Putamen (tissue), 1 donor: Measurements from ENCODE around the gene NAV3.

Source experiments
- DNase-seq: peaks from one replicate; pipeline ENCODE4 v3.0.0-alpha.2; 2016; ENCODE audit warnings: low spot score

The NAV3 gene, protein sequence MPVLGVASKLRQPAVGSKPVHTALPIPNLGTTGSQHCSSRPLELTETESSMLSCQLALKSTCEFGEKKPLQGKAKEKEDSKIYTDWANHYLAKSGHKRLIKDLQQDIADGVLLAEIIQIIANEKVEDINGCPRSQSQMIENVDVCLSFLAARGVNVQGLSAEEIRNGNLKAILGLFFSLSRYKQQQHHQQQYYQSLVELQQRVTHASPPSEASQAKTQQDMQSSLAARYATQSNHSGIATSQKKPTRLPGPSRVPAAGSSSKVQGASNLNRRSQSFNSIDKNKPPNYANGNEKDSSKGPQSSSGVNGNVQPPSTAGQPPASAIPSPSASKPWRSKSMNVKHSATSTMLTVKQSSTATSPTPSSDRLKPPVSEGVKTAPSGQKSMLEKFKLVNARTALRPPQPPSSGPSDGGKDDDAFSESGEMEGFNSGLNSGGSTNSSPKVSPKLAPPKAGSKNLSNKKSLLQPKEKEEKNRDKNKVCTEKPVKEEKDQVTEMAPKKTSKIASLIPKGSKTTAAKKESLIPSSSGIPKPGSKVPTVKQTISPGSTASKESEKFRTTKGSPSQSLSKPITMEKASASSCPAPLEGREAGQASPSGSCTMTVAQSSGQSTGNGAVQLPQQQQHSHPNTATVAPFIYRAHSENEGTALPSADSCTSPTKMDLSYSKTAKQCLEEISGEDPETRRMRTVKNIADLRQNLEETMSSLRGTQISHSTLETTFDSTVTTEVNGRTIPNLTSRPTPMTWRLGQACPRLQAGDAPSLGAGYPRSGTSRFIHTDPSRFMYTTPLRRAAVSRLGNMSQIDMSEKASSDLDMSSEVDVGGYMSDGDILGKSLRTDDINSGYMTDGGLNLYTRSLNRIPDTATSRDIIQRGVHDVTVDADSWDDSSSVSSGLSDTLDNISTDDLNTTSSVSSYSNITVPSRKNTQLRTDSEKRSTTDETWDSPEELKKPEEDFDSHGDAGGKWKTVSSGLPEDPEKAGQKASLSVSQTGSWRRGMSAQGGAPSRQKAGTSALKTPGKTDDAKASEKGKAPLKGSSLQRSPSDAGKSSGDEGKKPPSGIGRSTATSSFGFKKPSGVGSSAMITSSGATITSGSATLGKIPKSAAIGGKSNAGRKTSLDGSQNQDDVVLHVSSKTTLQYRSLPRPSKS (N-terminal part only)

DNA sequence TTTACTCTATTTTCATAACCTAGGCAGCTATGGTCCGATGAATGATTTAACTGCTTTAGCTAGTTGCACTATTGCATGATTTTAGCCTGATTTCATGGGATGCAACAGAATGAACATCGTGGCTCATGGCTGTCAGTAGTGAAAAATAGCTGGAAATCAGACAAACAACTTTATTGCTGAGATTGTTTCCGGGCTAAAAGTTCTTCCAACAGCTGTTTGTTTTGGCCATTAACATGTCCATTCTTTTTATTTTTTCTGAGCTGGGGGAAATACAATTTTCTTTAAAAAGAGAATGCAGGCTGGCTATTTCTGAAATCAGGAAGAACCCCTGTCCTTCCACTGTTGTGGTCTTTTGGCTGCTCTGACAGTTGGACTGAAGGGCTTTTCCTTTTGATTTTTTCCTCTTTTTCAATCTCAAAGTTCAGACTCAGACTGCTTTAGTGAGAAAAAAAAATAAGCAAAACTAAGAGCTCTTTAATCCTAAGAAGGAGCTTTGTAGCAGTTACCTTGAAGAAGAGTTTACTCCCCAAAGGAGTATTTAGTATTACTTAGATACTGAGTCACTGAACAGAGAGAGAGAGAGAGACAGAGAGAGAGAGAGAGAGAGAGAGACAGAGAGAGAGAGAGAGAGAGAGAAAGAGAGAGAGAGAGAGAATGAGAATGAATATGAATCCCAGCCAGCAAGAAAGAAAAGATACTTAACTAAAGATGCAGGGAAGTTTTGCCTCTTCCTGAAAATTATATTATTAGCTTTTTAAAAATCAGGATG lies at the start of gene NAV3:
TSS of gene NAV3 (plus strand) at position 312 of the 769 bp plus-strand sequence. CDS start 568 bp downstream, outside the sequence.
- no peak for DNase-seq

DNA sequence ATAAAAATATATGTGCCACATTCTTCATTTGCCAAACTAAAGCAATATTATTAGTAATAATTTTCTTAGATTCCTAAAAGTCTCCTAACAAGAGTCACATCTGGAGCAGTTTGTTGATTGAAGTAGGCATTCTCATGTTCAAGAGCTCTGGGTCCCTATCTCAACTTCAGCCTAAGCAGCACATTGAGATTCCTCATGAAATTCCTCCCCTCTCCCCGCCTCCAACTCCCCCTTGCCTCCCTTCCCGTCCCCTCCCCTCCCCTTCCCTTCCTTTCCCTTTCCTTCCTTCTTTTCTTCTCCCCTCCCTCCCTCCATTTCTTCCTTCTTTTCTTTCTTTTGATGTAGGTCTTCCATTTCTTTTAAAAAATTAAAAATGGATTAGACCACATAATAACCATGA lies 48.7 kb upstream of the NAV3 start:
- no peak for DNase-seq

DNA sequence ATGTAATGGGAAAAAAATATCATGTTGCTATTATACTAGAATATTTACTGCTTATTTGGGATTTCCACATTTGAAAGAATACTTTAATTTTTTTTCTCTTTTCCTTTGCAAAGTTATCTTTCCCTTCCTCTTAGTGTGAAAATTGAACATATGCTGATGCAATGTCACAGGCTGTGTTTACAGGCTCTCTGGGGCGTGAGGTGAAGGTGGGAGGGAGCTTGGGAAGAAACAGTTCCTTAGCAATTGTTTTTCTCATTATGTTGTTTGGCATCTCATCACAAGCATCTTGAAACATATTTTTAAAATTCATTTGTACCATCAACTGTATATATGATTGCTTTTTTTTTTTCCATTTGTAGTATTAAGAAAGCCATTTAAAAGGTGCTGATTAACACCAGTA lies 47.9 kb upstream of the NAV3 start:
- no peak for DNase-seq

DNA sequence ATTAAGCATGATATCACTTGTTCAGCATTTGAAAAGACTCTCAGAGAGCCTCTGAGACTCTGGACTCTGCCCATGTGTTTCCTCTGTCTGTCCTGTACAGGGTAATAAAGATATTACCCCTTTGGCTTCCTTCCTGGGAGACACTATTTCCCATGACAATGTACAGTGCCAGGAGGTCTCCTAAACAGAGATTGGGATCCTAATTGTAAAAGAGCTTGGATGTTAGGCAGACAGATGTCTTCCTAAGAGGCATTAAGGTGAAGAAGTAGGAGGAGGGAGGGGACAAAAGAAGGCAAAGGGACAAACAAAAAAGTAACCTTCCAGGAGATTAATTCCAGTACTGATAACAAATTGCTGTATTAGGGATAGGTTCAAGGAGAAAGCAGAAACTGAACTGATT lies 45.5 kb upstream of the NAV3 start:
- DNase-seq: no peak

DNA sequence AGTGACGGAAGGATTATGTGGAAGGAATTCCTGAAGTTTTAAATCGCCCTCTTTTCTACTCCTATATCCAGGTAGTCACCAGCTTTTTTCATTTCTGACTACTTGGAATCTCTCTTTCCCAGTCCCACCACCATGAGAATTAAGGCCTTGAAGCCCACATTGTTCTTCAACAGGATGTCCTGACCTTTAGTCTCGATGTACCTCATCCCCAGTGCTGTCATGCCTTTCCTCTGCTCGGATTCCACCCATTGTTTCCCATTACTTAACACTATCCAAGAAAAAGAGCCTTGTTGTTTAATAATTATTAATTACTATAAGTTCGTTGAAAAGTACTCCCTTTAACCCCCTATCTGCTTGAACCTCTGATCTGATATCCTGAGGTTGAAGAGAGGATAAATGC lies 44.0 kb upstream of the NAV3 start:
- DNase-seq: no peak

DNA sequence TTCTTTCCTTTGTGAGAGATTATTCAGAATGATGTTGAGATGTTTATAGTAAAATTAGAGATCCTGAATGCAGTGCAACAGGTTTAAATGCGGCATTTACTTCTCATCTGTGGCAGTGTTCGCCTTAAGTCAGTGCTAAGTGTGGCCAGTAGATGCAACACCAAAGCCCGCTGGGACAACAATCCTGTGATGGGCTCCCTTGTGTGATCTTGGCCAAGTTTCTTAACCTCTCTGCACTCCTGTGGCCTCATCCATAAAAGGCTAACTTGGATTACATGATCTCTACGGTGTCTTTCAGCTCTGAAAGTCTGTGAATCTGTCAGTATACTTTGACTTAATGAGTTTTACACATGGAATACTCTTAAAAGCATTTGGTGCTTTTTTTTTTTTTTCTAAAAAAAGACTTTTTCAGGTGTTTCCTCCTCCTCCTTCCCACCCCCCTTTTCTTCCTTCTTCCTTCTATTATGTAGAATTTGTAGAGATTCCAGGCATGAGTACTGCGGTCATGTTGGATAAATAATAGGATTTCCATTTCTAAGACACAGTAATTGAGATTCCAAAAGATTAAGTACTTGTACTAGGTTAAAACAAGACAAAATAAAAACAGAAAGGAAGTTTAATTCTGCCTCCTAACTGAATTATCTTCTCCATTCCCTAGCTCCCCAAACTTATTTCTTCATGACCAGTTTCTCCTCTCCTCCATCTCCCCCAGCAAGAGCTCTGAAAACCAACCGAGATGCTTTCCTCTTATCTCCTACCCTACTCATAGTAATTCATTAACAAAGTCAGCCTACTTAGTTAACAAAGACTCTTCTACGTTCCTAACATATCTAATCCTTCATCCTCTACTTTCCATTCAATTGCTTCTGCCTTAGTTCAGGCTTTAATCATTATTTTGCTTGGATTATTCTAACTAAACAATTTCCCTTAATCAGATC lies 42.2 kb upstream of the NAV3 start:
- DNase-seq: no peak

DNA sequence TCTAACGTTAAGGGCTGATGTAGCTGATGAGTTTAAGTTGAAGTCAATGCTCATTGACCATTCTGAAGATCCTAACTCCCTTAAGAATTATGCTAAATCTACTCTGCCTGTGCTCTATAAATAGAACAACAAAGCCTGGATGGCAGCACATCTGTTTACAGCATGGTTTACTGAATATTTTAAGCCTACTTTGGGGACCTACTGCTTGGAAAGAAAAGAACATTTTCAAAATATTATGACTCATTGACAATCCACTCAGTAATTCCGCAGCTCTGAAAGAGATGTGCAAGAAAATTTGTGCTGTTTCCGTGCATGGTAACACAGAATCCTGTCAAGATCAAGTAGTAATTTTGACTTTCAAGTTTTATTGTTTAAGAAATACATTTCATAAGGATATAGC lies 35.0 kb upstream of the NAV3 start:
- peak; percentile 8 for DNase-seq

DNA sequence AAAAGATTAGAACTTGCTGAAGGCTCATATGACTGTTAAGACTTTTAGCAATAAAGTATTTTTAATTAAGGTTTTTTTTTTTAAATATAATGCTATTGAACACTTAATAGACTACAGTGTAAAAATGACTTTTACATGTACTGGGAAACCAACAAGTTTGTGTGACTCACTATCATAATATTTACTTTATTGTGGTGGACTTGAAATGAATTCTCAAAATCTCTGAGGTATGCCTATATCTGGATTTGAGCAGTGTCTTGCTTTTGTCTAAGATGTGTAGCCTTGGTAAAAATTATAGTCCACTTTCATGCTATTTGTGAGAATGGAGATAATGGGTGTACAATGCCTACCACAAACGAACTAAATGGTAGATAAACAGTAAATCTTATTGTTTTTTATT lies 33.9 kb upstream of the NAV3 start:
- no peak for DNase-seq

DNA sequence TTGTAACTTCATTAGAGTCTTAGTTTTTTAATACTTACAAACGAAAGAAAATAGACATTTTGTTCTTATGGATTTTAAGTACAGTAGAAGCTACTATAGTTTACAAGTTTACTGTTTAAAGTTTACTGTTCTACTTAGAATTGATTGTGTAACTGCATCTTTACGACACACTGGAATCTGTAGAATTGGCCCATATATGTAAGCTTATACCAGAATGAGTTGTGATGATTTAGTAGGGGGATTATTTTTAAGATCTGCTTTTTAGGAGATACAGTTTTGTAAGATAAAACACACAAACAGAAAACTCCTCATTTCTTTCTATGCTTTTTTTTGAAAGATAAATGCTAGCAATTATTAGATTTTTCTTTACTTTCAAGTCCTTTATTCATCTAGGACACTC lies 30.2 kb upstream of the NAV3 start:
- DNase-seq: no peak

DNA sequence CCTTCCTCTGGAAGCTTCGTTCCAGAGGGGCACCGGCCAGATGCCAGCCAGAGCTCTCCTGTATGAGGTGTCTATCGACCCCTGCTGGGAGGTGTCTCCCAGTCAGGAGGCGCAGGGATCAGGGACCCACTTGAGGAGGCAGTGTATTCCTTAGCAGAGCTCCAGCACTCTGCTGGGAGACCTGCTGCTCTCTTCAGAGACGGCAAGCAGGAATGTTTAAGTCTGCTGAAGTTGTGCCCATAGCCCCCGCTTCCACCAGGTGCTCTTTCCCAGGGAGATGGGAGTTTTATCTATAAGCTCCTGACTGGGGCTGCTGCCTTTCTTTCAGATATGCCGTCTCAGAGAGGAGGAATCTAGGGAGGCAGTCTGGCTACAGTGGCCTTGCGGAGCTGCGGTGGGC lies 22.2 kb upstream of the NAV3 start:
- DNase-seq: no peak

DNA sequence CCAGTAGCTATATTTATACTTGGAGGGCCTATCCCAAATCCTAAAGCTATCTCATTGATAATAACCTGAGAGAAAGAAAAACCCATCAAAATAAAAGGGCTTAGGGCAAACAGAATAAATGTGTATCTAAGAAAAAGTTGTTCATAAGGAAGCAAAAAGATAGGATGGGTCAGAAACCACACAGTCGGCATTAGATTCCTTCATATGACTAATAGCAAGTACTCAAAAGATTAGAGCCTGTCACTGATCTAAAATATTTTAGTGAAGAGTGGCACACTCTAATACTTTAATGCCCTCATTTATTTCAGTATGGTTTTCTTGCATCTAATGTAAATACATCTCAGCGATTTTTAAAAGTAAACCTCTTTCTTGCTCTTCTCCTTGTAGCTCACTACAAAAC lies 17.1 kb upstream of the NAV3 start:
- DNase-seq: no peak

DNA sequence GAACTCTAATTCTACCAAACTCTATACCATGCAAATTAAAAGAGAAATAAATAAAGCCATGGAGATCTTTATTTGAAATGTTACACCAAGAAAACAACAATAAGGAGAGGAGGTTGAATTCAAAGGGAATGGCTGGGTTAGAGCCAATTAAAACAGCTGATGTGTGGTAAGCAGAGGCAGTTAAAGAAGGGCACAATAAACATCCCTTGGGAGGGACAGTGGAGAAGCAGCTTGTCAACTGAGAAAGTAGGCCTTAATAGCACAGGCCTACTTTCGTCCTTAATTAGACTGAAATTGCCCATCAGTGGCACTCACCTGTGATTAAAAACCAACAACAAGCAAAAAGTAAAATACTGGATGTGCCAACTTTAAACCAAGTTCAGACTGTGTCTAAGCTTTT lies 16.3 kb upstream of the NAV3 start:
- no peak for DNase-seq

DNA sequence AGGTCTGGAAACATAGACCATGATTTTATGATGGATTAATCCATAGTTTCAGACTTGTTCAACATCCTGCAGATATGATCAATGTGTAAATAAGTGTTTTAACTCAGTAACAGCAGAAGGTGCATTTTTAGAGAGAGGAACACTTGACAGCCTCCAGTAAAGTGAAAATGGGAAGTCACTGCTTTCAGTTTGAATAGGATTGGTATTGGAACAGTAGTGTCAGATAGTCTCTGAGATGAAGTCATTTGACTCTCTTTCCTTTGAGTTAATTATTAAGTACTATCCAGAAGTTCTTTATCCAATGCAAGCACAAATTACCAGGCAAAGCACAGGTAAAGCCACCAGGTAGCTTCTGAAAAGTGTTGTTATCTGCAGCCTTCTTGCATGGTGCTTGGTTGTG lies 14.5 kb upstream of the NAV3 start:
- no peak for DNase-seq

DNA sequence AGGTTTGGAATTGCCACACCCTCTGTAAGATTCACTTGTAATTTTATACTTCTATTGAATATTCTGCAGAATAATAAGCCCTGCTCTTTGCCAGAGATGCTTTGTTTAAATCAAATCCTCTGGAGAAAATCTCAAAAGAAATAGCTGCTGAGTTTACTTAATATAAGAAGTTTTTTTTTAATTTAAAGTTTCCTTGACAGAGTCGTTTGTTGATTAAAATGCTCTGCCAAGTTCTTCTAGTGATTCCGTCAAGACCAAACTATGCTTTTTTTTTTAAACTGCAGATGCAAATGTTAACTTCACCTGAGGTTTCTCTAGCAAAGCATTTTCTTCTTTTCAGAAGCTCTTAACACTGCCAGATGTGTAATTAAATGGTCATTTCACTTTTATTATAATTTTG lies 13.4 kb upstream of the NAV3 start:
- no peak for DNase-seq

DNA sequence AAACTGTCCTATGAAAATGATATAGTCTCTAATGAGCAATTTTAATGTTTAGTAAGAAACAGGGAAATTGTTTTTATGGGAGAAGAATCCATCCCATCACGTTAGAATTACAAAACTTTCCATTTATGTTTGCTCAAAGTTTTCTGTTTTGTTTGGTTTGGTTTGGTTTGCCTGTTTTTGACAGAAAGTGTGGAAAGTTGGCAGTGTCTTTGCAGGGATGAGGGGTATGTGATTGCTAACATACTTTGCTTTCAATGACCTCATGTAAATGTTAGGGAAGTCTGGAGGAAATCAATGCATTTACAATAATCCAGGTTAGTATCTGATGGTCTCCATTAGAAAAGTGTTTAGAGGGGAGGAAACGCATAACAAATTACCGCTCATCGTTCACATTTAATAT lies 12.3 kb upstream of the NAV3 start:
- DNase-seq: no peak

DNA sequence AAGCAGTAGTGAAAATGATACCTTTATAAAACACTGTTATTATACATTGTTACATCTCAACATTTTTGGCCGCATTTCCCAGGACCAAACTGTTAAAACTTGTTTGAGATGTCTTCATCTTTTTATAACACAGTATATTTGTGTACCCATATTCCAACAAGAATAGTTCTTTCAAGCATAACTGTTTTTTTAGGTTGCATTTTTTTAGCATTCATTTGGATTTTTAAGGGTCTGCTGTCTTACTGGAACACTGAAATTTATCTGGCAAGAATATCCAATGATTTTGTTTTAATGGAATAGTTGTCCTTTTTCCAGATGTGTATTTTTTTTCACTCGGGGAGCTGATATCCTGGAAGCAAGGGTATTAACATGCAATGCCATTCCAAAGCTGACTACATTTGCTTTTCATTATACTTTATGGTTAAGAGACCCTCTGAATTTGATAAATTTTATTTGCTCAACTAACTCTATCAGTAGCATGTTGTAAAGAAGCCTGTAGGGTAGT lies 8.9 kb upstream of the NAV3 start:
- no peak for DNase-seq

DNA sequence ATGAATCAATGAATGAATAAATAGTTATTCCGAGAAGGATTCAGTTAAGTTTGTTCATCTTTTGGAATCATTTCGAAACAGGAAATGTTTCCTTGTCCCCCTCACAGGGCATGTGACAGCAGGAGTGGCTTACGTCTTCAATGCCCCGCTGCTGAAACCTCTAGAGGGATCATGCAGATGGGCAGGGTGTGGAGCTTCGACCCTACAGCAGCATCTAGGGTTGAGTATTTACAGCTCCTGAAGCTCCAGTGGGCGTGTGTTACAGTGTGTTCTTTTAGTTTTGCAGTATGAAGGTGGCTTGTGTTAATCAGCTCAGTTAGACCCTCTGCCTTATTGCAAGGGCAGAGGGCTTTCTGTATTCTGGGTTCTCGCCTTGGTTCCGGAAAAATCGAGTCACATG lies 2.6 kb downstream of the NAV3 start:
- no peak for DNase-seq

DNA sequence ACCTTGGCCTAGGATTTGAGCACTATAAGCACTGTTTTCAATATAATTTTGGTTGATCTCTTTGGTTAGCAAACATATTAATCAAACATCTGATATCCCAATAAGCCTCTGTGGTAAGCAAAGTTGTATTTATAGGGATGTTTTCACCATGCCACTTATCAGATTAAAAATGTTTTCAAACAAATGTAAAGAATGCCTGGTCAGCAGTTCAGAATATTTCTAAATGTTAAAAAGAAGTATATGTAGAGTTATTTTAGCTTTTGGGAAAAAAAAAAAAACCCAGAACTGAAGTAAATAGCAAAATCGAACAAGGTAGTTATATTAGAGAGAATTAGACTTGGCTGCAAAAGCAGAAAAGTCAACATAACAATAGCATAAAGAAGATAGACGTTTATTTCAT lies 3.9 kb downstream of the NAV3 start:
- no peak for DNase-seq

DNA sequence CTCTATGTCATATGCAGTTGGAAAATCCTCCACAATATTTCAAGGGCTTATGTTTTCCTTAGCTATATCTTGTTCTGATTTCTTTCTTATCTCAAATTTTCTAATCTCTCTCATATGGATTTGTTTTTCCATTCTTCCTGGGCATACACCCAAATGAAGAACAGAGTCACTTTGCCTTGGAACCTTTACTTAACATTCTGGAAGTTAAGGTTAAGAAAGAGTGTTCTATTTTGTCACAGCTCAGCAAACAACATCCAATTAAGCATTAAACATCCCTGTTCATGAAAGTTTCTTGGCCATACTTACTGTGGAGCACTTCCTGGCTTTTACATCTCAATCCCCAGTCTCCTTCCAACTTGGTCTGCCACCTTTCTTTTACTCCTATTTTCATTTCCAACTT lies 5.3 kb downstream of the NAV3 start:
- DNase-seq: no peak

DNA sequence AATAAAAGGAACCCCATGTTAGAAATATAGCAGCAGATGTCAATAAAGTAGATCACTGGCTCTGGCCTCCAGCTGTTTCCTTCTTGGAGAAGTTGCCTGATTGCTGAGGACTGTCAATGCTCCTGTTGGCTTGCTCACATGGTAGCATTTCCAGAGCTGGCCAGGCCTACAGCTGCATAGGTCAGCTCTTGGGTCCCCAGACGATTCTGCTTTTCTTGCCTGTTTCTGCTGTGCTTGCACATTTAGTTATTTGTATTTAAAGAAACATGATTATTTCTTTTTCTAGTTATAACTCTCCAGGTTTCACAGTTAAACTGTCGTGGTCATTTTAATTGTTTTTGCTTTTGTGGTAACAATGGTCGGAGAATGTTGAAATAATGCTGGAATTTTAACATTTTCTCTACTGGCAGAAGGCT lies 7.2 kb downstream of the NAV3 start:
- DNase-seq: peak; percentile 19

DNA sequence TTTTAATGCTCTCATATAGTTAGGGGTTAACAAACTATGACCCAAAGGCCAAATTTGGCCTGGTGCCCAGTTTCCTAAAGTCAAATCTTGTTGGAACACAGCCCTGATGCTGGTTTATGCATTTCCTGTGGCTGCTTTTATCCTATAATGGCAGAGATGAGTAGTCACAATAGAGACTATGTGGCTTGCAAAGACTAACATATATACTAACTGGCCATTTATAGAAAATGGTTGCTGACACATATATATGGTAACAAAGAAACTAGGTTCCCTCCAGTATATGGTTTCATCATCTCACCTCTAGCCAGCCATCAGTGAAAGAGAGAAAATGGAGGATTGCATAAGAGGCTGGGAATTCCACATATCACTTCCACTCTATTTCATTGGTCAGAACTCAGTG lies 10.8 kb downstream of the NAV3 start:
- no peak for DNase-seq
